ENCODE results near the gene CCNB1IP1.
A peak's percentile ranks its signal among the peaks of the same experiment; 100 is the strongest.
"Not testable (repeated sequence)": the region's sequence is repeated elsewhere in the genome, so short reads cannot be mapped to it uniquely, and the experiment has no call there.

CCNB1IP1 gene
- 23.2 to 42.7 (median 24.8) reads per million in 3 experiments for total RNA-seq

GRCh38 chr14:20332788-20333493 lies at the start of gene CCNB1IP1:
Gene CCNB1IP1, minus strand, starts transcription at chr14:20333279. Its CDS starts 16,756 bp downstream, at chr14:20316523.
- peak; percentile 75 for DNase-seq

GRCh38 chr14:20382526-20382925 lies 49.4 kb upstream of the CCNB1IP1 start:
- no peak for DNase-seq

- no peak for DNase-seq
Observed at GRCh38 chr14:20381341-20381740, 48.3 kb upstream of the CCNB1IP1 start.

- DNase-seq, result no peak
Observed at GRCh38 chr14:20380681-20381080, 47.6 kb upstream of the CCNB1IP1 start.

- DNase-seq, result no peak
Observed at GRCh38 chr14:20379743-20380142, 46.7 kb upstream of the CCNB1IP1 start.

GRCh38 chr14:20377171-20377570 lies 44.1 kb upstream of the CCNB1IP1 start:
- no peak for DNase-seq

- no peak for DNase-seq
Observed at GRCh38 chr14:20376071-20376588, 43.1 kb upstream of the CCNB1IP1 start.

GRCh38 chr14:20375471-20375870 lies 42.4 kb upstream of the CCNB1IP1 start:
- no peak for DNase-seq

GRCh38 chr14:20372796-20373195 lies 39.7 kb upstream of the CCNB1IP1 start:
- DNase-seq, result no peak

GRCh38 chr14:20365928-20366327 lies 32.8 kb upstream of the CCNB1IP1 start:
- no peak for DNase-seq

- not testable (repeated sequence) for DNase-seq
Observed at GRCh38 chr14:20358474-20358873, 25.4 kb upstream of the CCNB1IP1 start.

- no peak for DNase-seq
Observed at GRCh38 chr14:20356422-20356821, 23.3 kb upstream of the CCNB1IP1 start.

GRCh38 chr14:20350860-20351259 lies 17.8 kb upstream of the CCNB1IP1 start:
- no peak for DNase-seq

GRCh38 chr14:20350282-20350681 lies 17.2 kb upstream of the CCNB1IP1 start:
- no peak for DNase-seq

GRCh38 chr14:20347747-20348146 lies 14.7 kb upstream of the CCNB1IP1 start:
- no peak for DNase-seq

GRCh38 chr14:20346713-20347112 lies 13.6 kb upstream of the CCNB1IP1 start:
- no peak for DNase-seq

- DNase-seq, result no peak
Observed at GRCh38 chr14:20345366-20345765, 12.3 kb upstream of the CCNB1IP1 start.

- DNase-seq, result no peak
Observed at GRCh38 chr14:20343862-20344220, 10.8 kb upstream of the CCNB1IP1 start.

GRCh38 chr14:20343092-20343861 lies 10.2 kb upstream of the CCNB1IP1 start, which contains the start of gene PARP2:
Gene PARP2, plus strand, starts transcription at chr14:20343635. Its CDS starts 7 bp downstream, at chr14:20343642.
- DNase-seq, result peak; percentile 93

- DNase-seq, result no peak
Observed at GRCh38 chr14:20341646-20342045, 8.6 kb upstream of the CCNB1IP1 start.

GRCh38 chr14:20341032-20341431 lies 8.0 kb upstream of the CCNB1IP1 start:
- DNase-seq, result not testable (repeated sequence)

- no peak for DNase-seq
Observed at GRCh38 chr14:20334017-20334416, 938 bp upstream of the CCNB1IP1 start.

- DNase-seq, result no peak
Observed at GRCh38 chr14:20333494-20333841, 389 bp upstream of the CCNB1IP1 start.

GRCh38 chr14:20332431-20332787 lies 670 bp downstream of the CCNB1IP1 start:
- no peak for DNase-seq
